Measurements from ENCODE around the gene SMIM20. TPM values are rescaled to one million over a fixed set of nuclear protein-coding genes. Genes with fewer than 3 reads are reported as not detected.

SMIM20 gene
- total RNA-seq, 2 donors from 2014 or later, result 35.9 to 40.8 TPM

DNA sequence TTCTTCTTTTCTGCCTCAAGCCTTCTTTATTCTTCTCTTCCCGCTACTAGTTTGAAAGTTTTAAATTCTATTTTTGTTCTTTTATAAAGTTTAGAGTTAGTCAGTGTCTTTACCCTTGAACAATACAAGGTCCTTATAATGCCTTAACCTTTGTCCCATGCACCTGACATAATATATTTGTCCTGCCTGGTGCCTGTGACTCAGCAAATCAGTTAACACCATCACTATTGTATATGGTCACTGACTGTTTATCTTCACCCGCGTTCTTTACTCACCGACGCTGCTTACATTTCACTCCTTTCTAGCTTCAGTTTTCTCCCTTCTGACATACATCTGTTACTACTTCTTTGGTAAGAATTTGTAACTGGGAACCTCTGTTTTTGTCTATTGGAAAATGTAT lies 5.7 kb downstream of the SMIM20 start:
- no peak overlapping the region for H3K4me3 ChIP-seq (ENCODE audit: low read length)
- no peaks in the 10 kb centered on the region for H3K27me3 ChIP-seq (ENCODE audit: control insufficient read depth, insufficient read depth, low read length, poor library complexity, severe bottlenecking)
- Mint-ChIP-seq H3K4me1 (peaks cover 11% of the 10 kb centered on the region), H3K27me3 (ENCODE audit: insufficient read depth) (no peaks in the 10 kb centered on the region), H3K9me3 (peaks cover 3% of the 10 kb centered on the region), H3K4me3 (no peak overlapping the region), H3K27ac (peak overlapping the region; percentile 83), H3K36me3 (ENCODE audit: low read depth) (peaks cover 12% of the 10 kb centered on the region)
- H3K36me3 ChIP-seq (ENCODE audit: control insufficient read depth, insufficient read depth, low read length), result no peaks in the 10 kb centered on the region
- 85% methylated on average over 4 of the region's 5 CpGs; no CpG with 5 or more reads in 1 of the 2 experiments for WGBS, 2 experiments (ENCODE audit: insufficient coverage in 1 of 2, insufficient read length in 1 of 2)
- no peak overlapping the region for H3K9ac ChIP-seq (ENCODE audit: extremely low read depth, low read length, poor library complexity, severe bottlenecking)
- H3K4me1 ChIP-seq (ENCODE audit: control insufficient read depth, insufficient read depth, low read length), result no peaks in the 10 kb centered on the region
- no peak overlapping the region for H3K27ac ChIP-seq (ENCODE audit: low read depth, low read length)
- no peaks in the 10 kb centered on the region for H3K9me3 ChIP-seq (ENCODE audit: control insufficient read depth, low read length)
- TF ChIP-seq, protein P1, sequence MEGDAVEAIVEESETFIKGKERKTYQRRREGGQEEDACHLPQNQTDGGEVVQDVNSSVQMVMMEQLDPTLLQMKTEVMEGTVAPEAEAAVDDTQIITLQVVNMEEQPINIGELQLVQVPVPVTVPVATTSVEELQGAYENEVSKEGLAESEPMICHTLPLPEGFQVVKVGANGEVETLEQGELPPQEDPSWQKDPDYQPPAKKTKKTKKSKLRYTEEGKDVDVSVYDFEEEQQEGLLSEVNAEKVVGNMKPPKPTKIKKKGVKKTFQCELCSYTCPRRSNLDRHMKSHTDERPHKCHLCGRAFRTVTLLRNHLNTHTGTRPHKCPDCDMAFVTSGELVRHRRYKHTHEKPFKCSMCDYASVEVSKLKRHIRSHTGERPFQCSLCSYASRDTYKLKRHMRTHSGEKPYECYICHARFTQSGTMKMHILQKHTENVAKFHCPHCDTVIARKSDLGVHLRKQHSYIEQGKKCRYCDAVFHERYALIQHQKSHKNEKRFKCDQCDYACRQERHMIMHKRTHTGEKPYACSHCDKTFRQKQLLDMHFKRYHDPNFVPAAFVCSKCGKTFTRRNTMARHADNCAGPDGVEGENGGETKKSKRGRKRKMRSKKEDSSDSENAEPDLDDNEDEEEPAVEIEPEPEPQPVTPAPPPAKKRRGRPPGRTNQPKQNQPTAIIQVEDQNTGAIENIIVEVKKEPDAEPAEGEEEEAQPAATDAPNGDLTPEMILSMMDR (conservative IDR thresholded peaks at IDR 0.05), result no peak
- no peak for DNase-seq

DNA sequence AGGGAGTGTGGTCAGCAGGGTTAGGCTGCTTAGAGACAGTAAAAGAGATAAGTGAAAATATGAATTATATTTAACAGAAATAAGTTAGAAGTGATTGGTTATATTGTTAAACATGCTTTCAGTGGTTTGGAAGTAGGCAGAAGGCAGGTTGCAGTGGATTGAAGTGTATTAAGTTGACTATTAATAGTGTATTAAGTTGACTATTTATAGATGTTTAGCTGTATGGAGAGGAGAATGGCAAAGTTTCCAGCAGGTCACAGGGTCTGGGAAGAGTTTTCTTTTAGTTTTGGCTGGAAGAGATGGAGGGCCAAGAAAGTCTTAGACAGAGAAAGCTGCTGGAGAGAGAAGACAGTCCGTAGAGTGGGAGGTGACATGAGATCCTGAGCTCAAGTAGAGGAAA lies 7.9 kb downstream of the SMIM20 start:
- no peak overlapping the region for H3K4me3 Mint-ChIP-seq
- no peak overlapping the region for H3K27ac ChIP-seq (ENCODE audit: low read depth, low read length)
- no peaks in the 10 kb centered on the region for H3K9me3 ChIP-seq (ENCODE audit: control insufficient read depth, low read length)
- H3K27me3 Mint-ChIP-seq (ENCODE audit: insufficient read depth), result no peaks in the 10 kb centered on the region
- H3K9ac ChIP-seq (ENCODE audit: extremely low read depth, low read length, poor library complexity, severe bottlenecking), result no peak overlapping the region
- no peak overlapping the region for H3K27ac Mint-ChIP-seq
- peaks cover 11% of the 10 kb centered on the region for H3K36me3 Mint-ChIP-seq (ENCODE audit: low read depth)
- H3K4me3 ChIP-seq (ENCODE audit: low read length), result no peak overlapping the region
- H3K36me3 ChIP-seq (ENCODE audit: control insufficient read depth, insufficient read depth, low read length), result no peaks in the 10 kb centered on the region
- no peaks in the 10 kb centered on the region for H3K27me3 ChIP-seq (ENCODE audit: control insufficient read depth, insufficient read depth, low read length, poor library complexity, severe bottlenecking)
- WGBS, 2 experiments (ENCODE audit: insufficient coverage in 1 of 2, insufficient read length in 1 of 2), result 83 to 94% methylated on average over 1 of the region's 1 CpG
- H3K4me1 Mint-ChIP-seq, result peaks cover 13% of the 10 kb centered on the region
- DNase-seq, result no peak
- peaks cover 3% of the 10 kb centered on the region for H3K9me3 Mint-ChIP-seq
- TF ChIP-seq, protein P1 (conservative IDR thresholded peaks at IDR 0.05), result no peak
- H3K4me1 ChIP-seq (ENCODE audit: control insufficient read depth, insufficient read depth, low read length), result no peaks in the 10 kb centered on the region

DNA sequence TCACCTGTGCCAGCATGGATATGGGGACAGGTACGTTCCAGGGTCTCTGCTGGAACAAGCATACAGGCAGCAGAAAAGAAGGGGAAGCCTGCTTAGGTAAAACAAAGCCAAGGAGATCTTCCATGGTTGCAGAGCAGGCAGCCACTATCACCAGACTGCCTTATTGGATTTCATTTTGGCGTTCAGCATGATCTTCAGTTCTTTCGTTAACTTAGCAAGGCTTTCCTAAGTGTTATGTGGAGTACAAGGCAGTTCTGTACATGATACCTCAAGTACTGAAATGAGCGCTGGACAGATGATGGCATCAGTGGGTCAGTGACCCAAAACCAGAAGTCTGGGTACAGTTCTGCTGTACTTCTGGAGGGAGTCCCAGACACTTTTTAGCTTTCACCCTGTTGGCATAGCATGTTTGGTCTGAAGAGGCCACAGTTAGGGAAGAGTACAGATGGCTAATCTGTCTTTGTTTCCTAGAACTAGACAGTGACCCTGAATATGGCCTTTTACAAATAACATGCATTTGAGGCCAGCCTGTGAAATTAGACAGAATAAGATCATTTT lies 8.9 kb downstream of the SMIM20 start:
- Histone ChIP-seq H3K9me3 (ENCODE audit: control insufficient read depth, low read length) (no peaks in the 10 kb centered on the region), H3K27me3 (ENCODE audit: control insufficient read depth, insufficient read depth, low read length, poor library complexity, severe bottlenecking) (no peaks in the 10 kb centered on the region), H3K9ac (ENCODE audit: extremely low read depth, low read length, poor library complexity, severe bottlenecking) (no peak overlapping the region), H3K4me3 (ENCODE audit: low read length) (no peak overlapping the region), H3K27ac (ENCODE audit: low read depth, low read length) (no peak overlapping the region), H3K36me3 (ENCODE audit: control insufficient read depth, insufficient read depth, low read length) (no peaks in the 10 kb centered on the region), H3K4me1 (ENCODE audit: control insufficient read depth, insufficient read depth, low read length) (no peaks in the 10 kb centered on the region)
- Mint-ChIP-seq H3K4me1 (peaks cover 13% of the 10 kb centered on the region), H3K27ac (no peak overlapping the region), H3K4me3 (no peak overlapping the region), H3K27me3 (ENCODE audit: insufficient read depth) (no peaks in the 10 kb centered on the region), H3K9me3 (peaks cover 3% of the 10 kb centered on the region), H3K36me3 (ENCODE audit: low read depth) (peaks cover 7% of the 10 kb centered on the region)
- no peak for DNase-seq
- TF ChIP-seq, protein P1 (conservative IDR thresholded peaks at IDR 0.05), result no peak
- WGBS, 2 experiments (ENCODE audit: insufficient coverage in 1 of 2, insufficient read length in 1 of 2), result 92 to 100% methylated on average over 4 of the region's 4 CpGs
